IMR-90 (cell line): ENCODE data around the gene CDC73.

Source experiments
- CEBPB ChIP-seq: IDR thresholded peaks from 2 replicates; pipeline ENCODE4 v1.6.1; 2012; ENCODE audit warnings: low read depth, low read length, improper control_type of control experiment
- MAFK ChIP-seq: IDR thresholded peaks from 2 replicates; pipeline ENCODE4 v1.6.1; 2012; ENCODE audit warnings: low read depth, low read length, improper control_type of control experiment
- MAZ ChIP-seq: IDR thresholded peaks from 2 replicates; pipeline ENCODE4 v1.6.1; 2012; ENCODE audit warnings: low read depth, mild to moderate bottlenecking, low read length, improper control_type of control experiment, moderate library complexity, borderline replicate concordance
- MXI1 ChIP-seq: IDR thresholded peaks from 2 replicates; pipeline ENCODE4 v1.6.1; 2012; ENCODE audit warnings: low read depth, mild to moderate bottlenecking, low read length, moderate library complexity, borderline replicate concordance
- POLR2A ChIP-seq: IDR thresholded peaks from 2 replicates; pipeline ENCODE4 v1.6.1; 2012; ENCODE audit warnings: mild to moderate bottlenecking, low read depth, low read length
- RAD21 ChIP-seq: IDR thresholded peaks from 2 replicates; pipeline ENCODE4 v1.6.1; 2012; ENCODE audit warnings: low read length, improper control_type of control experiment
- SMC3 ChIP-seq: fragments of 150-350 bp; IDR thresholded peaks from 2 replicates; pipeline ENCODE4 v1.6.1; 2016; ENCODE audit warnings: low read depth, mild to moderate bottlenecking, antibody characterized with exemption, low read length, moderate library complexity
- TF ChIP-seq, protein P1 (sequence below): conservative IDR thresholded peaks from 2 replicates; pipeline ENCODE4 v1.5.1; 2012; ENCODE audit warnings: mild to moderate bottlenecking, low read depth, low read length, improper control_type of control experiment

DNA sequence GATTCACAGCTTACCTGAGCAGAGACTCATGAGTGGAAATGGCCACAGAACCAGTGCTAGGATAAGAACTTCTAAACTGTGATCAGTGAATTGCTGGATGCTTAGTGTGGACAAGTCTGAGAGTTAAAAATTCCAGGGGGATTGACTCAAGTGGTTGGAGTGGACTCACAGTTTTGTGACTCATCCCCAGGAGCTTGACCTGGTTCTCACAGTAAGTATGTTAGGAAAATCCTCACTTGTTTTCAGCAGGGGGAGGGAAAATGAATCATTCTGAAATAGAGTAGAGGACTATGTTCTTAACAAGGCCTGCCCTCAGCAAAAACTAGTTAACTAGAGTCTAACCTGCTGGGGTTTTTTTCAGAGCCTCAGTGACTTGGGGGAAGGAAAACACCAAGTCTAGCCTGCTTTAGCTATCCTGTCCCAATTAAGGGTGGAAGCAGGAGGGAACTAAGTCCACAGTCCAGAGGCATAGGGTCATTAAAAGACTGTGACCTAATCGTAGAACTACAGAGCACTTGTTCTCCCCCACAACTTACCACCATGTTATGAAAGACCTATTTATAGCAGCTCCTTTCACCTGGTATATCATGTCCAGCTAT lies 6.1 kb upstream of the CDC73 start:
- TF ChIP-seq RAD21 = no peak
- TF ChIP-seq, protein P1, sequence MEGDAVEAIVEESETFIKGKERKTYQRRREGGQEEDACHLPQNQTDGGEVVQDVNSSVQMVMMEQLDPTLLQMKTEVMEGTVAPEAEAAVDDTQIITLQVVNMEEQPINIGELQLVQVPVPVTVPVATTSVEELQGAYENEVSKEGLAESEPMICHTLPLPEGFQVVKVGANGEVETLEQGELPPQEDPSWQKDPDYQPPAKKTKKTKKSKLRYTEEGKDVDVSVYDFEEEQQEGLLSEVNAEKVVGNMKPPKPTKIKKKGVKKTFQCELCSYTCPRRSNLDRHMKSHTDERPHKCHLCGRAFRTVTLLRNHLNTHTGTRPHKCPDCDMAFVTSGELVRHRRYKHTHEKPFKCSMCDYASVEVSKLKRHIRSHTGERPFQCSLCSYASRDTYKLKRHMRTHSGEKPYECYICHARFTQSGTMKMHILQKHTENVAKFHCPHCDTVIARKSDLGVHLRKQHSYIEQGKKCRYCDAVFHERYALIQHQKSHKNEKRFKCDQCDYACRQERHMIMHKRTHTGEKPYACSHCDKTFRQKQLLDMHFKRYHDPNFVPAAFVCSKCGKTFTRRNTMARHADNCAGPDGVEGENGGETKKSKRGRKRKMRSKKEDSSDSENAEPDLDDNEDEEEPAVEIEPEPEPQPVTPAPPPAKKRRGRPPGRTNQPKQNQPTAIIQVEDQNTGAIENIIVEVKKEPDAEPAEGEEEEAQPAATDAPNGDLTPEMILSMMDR = no peak
- TF ChIP-seq CEBPB = peak; percentile 37; the same call in 1 of the 2 replicates
- peak; percentile 73; the same call in 1 of the 2 replicates for TF ChIP-seq POLR2A
- TF ChIP-seq MXI1 = no peak
- TF ChIP-seq MAFK = peak; percentile 31; the same call in 1 of the 2 replicates
- TF ChIP-seq SMC3 = no peak
- no peak for TF ChIP-seq MAZ
